ENCODE data around the gene RPL5.
A peak's percentile ranks its signal among the peaks of the same experiment; 100 is the strongest.

Gene RPL5

GRCh38 chr1:92820551-92820950, 11.3 kb upstream of the RPL5 start:
- DNase-seq: no peak

GRCh38 chr1:92822879-92823278, 9.0 kb upstream of the RPL5 start:
- no peak for DNase-seq

DNA sequence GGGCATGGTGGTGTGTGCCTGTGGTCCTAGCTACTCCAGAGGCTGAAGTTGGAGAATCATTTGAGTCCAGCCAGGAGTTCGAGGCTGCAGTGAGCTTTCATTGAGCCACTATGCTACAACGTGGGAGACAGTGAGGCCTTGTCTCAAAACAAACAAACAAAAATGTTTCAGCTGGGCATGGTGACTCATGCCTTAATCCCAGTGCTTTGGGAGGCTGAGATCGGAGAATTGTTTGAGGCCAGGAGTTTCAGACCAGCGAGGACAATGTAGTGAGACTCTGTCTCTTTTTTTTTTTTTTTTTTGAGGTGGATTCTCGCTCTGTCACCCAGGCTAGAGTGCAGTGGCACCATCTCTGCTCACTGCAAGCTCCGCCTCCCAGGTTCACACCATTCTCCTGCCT, 5.0 kb upstream of the RPL5 start:
- no peak for DNase-seq

- DNase-seq: peak; percentile 47
Measured at GRCh38 chr1:92831368-92831761, 475 bp upstream of the RPL5 start.

DNA sequence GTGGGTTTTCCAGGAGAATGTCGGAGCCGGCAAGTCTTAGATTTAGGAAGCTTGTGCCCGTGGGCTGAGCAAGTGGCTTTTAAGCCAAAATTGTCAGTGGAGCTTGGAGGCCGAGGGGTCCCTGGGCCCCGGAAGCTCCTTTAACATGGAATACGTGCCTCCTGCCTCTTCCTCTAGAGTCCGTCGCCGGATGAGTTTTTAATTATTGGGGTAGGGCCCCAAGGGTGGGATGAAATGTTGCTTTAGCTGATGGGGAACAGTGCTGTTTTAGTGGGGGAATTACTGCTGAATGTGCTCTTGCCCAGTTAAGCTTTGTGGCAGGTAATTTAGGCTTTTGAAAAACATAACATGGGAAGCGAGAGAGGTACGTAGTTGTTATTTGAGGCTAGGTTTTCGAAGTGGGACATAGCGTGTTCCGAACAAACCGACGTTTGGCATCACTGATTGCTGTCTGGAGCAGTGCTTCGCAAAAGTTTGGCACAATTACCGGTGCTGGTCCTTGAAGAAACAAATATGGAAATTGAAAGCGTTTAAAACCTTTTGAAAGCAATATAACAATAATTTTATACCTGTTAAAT, 786 bp downstream of the RPL5 start:
- DNase-seq: no peak

GRCh38 chr1:92833840-92834239, 2.0 kb downstream of the RPL5 start:
- no peak for DNase-seq

DNA sequence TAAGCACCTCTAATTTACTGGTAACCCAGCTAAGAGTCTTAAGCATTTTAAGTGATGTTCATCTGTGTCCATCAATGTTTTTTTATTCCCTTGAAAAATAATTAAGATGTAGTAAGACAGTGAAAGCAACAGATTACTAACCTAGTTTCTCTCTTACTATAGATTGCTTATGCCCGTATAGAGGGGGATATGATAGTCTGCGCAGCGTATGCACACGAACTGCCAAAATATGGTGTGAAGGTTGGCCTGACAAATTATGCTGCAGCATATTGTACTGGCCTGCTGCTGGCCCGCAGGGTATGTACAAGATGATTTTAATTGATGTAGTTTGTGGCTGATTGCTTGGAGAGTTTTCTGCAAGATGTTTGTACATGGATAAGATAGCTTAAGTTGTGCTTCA, 2.8 kb downstream of the RPL5 start:
- DNase-seq: no peak

- DNase-seq: no peak
Measured at GRCh38 chr1:92837062-92837461, 5.2 kb downstream of the RPL5 start.

- no peak for DNase-seq
Measured at GRCh38 chr1:92838519-92838918, 6.7 kb downstream of the RPL5 start.

DNA sequence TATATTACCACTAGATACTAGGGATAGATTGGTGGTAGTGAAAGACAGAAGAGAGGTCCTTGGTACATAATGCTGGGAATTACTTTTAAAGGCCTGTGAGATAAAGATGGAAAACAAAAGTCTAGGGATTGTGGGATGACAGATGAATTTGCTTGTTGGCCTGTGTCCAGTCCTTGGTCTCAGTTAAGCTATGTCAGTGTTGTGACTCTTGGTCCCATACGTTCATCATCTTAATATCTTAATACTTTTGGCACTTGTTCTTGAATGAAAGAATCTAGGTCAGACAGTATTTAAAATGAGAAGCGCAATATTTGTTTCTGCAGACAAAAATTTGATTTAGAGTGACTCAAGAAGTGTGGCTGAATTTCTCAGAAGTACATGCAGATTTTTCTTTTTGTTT, 7.6 kb downstream of the RPL5 start:
- no peak for DNase-seq

- no peak for DNase-seq
Measured at GRCh38 chr1:92840600-92840999, 8.8 kb downstream of the RPL5 start.

- DNase-seq: no peak
Measured at GRCh38 chr1:92842082-92843045, 10.5 kb downstream of the RPL5 start.

DNA sequence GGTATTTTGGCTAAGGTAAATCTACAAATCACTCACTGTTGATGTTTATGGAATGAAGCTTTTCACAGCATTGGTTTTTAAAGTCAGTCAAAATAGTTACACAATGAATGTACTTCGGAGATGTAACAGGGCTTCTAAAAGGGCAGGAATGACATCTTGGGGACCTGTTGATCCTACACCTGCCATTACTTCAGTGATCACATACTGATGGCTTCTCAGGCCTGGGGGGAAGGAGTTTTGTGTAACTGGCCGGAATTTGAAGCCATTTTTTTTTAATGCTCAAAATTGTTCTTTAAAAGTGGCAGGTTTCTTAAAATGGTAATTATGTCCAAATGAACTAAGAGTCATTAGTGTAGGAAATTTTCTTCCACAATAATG, 11.2 kb downstream of the RPL5 start:
- no peak for DNase-seq

- no peak for DNase-seq
Measured at GRCh38 chr1:92843429-92844352, 11.9 kb downstream of the RPL5 start.

DNA sequence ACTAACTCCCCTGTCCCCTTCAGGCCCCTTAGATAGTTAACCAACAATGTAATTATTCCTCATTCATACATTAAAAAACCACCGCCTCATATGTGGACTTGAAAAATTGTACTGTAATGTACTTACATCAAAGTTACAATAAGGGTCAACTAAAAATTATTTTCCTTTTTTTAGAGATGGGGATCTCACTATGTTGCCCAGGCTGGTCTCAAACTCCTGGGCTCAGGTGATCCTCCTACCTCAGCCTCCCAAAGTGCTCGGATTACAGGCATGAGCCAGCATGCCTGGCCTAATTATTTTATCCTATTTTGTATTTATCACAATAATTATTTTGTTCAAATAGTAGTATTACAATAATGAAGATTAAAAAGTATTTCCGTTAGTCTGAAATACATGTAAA, 12.6 kb downstream of the RPL5 start:
- DNase-seq: no peak

DNA sequence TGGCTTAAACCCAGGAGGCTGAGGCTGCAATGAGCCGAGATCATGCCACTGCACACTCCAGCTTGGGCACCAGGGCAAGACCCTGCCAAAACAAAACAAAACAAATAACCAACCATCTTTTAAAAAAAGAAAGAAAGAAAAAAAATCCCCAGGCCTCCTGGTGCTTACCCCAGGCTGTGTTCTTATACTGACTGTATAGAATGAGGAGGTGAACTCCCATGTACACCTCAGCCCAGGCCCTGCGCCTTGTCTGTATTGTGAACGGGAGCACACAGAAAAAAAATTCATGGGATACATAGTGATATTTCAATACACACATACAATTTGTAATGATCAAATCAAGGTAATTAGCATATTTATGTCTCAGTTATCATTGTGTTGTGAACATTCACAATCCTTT, 14.1 kb downstream of the RPL5 start:
- DNase-seq: no peak

- no peak for DNase-seq
Measured at GRCh38 chr1:92848201-92848600, 16.4 kb downstream of the RPL5 start.

GRCh38 chr1:92850019-92850418, 18.2 kb downstream of the RPL5 start:
- DNase-seq: no peak

DNA sequence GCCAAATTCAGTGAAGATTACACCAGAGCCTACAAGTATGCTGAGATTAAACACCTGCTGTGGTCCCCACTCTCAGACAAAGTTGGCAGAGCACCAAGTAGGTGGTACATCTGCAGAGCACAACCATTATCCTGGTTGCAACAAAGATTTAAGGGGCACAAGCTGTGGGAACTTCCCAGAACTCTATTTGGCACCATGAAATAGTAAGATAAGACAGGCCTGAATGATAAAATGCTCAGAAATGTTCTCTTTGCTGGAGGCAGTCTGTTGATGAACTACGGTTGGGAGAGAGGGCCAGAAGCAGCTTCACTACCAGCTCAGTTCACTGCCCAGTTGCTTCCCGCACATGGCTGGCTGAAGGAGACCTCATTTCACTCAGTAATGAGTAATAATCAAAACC, 19.9 kb downstream of the RPL5 start:
- peak; percentile 83 for DNase-seq

GRCh38 chr1:92853299-92853698, 21.5 kb downstream of the RPL5 start:
- no peak for DNase-seq

GRCh38 chr1:92854101-92854785, 22.4 kb downstream of the RPL5 start:
- peak; percentile 60 for DNase-seq

DNA sequence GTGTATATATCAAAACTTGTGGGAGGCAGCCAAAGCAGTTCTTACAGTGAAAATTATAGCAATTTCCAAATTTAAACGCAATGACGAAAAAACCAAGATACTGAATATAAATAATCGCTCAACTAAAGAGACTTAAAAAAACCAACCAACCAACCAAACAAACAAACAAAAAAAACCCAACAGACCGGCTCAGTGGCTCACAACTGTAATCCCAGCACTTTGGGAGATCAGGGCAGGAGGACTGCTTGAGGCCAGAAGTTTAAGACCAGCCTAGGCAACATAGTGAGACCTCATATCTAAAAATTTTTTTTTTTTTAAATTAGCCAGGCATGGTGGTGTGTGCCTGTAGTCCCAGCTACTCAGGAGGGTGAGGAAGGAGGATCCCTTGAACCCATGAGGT, 23.4 kb downstream of the RPL5 start:
- no peak for DNase-seq

DNA sequence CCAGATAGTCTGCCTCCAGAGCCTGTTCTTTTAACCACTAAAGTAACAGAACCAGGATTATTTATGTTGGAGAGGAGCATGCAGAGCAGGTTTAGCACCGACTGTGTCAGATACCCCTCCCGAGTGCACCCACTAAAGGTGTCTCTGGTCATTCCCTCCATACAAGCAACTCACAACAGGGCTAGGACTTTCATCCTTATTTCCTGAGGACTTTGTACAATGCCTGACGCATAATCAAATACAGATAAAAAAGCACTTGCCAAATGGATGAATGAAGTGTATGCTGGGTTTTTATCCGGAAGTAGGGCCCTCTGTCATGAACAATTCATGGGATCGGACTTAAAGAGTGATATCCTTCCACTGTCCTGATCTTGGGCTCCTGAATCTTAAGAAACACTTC, 26.0 kb downstream of the RPL5 start:
- no peak for DNase-seq

Measured in OCI-M1 (cell line).